Upper lobe of left lung (tissue), 4 donors: ENCODE data around the gene SH3GL2.

Experiments used
- CTCF ChIP-seq, 6 experiments: fragments of 450-650 bp in 4 of 6; fragments of 200-600 bp in 2 of 6; sonication (generic) in 2 of 6; IDR thresholded peaks; one replicate each; pipeline ENCODE4 v1.5.1; 2016 to 2019; ENCODE audit warnings: antibody characterized with exemption in 6 of 6
- EP300 ChIP-seq, 4 donors: sonication (generic); formaldehyde crosslinking; IDR thresholded peaks; one replicate each; pipeline ENCODE4 v1.5.1; 2017; ENCODE audit warnings: antibody characterized with exemption in 4 of 4, control low read depth in 2 of 4
- POLR2A ChIP-seq, 4 donors: fragments of 450-650 bp; IDR thresholded peaks; one replicate each; pipeline ENCODE4 v1.5.1; 2016 to 2017; ENCODE audit warnings: antibody characterized with exemption in 4 of 4, mild to moderate bottlenecking in 2 of 4
- POLR2AphosphoS5 ChIP-seq, 2 donors: sonication (generic); formaldehyde crosslinking; IDR thresholded peaks; one replicate each; pipeline ENCODE4 v1.5.1; 2017; ENCODE audit warnings: antibody characterized with exemption in 2 of 2

- TF ChIP-seq POLR2AphosphoS5 (IDR thresholded peaks at IDR 0.05) (no peak), POLR2A (IDR thresholded peaks at IDR 0.05) (no peak), CTCF (IDR thresholded peaks at IDR 0.05) (no peak), EP300 (IDR thresholded peaks at IDR 0.05) (no peak)
These were observed 43.9 kb downstream of the SH3GL2 start for GRCh38 chr9:17622749-17623148.
